Lower lobe of right lung (tissue), 2 donors: ENCODE measurements around the gene KRT3. TPM values are rescaled to one million over a fixed set of nuclear protein-coding genes. Genes with fewer than 3 reads are reported as not detected.

Source experiments
- ATAC-seq, 2 donors: fragments of 200-7000 bp; cut with Tn5 transposase; one replicate each; pipeline ENCODE4 v1.9.1; 2020 to 2022; ENCODE audit warnings: mild to moderate bottlenecking in 2 of 2, moderate library complexity in 2 of 2
- DNase-seq: peaks from one replicate; pipeline ENCODE4 v3.0.0-alpha.2; 2020
- H3K27ac ChIP-seq: fragments of 200-600 bp; one replicate; pipeline ENCODE4 v1.8.0; 2022
- H3K27me3 ChIP-seq: fragments of 200-600 bp; one replicate; pipeline ENCODE4 v1.8.0; 2022; ENCODE audit warnings: low read depth
- H3K36me3 ChIP-seq: fragments of 200-600 bp; one replicate; pipeline ENCODE4 v1.8.0; 2022; ENCODE audit warnings: mild to moderate bottlenecking
- H3K4me1 ChIP-seq: fragments of 200-600 bp; one replicate; pipeline ENCODE4 v1.8.0; 2022
- H3K4me3 ChIP-seq: fragments of 200-600 bp; one replicate; pipeline ENCODE4 v1.8.0; 2022; ENCODE audit warnings: mild to moderate bottlenecking
- H3K9me3 ChIP-seq: fragments of 200-600 bp; one replicate; pipeline ENCODE4 v1.8.0; 2022
- intact Hi-C: fragments of 100-400 bp; cut with DNase I; formaldehyde crosslinking; loops from one replicate; pipeline ENCODE4 v1.11.0; 2022
- total RNA-seq: library from RNA; stranded (reverse); fragmentation: NEBNext Ultra II Directional; extraction: Animal tissue kit (Norgen Biotek cat#: 25700); gene quantifications from one replicate; pipeline ENCODE4 v1.2.1, GENCODE V29; 2021
- TF ChIP-seq, protein P1 (sequence below): fragments of 200-600 bp; IDR thresholded peaks from one replicate; pipeline ENCODE4 v1.8.0; 2022; ENCODE audit warnings: antibody characterized with exemption, mild to moderate bottlenecking
- donor health status: DM: no; HTN: yes; CAD: no; lungs with severe emphysema.

Gene KRT3
- total RNA-seq, 1 donor from 2014 or later: not detected

DNA sequence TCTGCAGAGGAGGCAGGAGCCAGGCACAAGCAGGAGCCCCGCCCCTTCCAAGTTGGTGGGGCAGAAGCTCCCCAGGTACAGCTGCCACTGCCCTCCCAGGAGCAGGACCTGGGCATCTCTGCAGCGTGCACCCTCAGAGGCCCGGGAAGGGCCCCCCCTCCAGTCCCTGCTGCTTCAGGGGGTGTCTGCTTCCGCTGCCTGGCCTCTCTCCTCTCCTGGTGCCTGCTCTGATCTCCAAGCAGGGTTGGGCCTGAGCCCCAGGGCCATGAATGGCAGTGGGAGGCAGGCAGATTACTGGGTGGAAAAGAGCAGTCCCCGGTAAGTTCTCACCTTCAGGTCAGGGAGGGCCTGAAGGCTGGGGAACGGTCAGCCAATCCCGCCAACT is 53.7 kb downstream of the KRT3 start:
- no peak for ATAC-seq
- H3K4me1 ChIP-seq: no peaks in the 10 kb centered on the region

GRCh38 chr12:52741375-52742195 is 54.3 kb downstream of the KRT3 start:
- peaks cover 39% of the 10 kb centered on the region for H3K27me3 ChIP-seq
- H3K4me3 ChIP-seq: no peak overlapping the region
- no peak overlapping the region for H3K27ac ChIP-seq
- ATAC-seq (peak; percentile 58 to 71), DNase-seq (peak; percentile 61)
- H3K4me1 ChIP-seq: no peaks in the 10 kb centered on the region
- TF ChIP-seq, protein P1, sequence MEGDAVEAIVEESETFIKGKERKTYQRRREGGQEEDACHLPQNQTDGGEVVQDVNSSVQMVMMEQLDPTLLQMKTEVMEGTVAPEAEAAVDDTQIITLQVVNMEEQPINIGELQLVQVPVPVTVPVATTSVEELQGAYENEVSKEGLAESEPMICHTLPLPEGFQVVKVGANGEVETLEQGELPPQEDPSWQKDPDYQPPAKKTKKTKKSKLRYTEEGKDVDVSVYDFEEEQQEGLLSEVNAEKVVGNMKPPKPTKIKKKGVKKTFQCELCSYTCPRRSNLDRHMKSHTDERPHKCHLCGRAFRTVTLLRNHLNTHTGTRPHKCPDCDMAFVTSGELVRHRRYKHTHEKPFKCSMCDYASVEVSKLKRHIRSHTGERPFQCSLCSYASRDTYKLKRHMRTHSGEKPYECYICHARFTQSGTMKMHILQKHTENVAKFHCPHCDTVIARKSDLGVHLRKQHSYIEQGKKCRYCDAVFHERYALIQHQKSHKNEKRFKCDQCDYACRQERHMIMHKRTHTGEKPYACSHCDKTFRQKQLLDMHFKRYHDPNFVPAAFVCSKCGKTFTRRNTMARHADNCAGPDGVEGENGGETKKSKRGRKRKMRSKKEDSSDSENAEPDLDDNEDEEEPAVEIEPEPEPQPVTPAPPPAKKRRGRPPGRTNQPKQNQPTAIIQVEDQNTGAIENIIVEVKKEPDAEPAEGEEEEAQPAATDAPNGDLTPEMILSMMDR: no peak
- intact Hi-C loops: no loop called here
- H3K9me3 ChIP-seq: no peaks in the 10 kb centered on the region
- no peaks in the 10 kb centered on the region for H3K36me3 ChIP-seq

More for the DNA sequence above, 53.7 kb downstream of the KRT3 start:
- Histone ChIP-seq H3K27me3 (peaks cover 45% of the 10 kb centered on the region), H3K9me3 (no peaks in the 10 kb centered on the region), H3K4me3 (no peak overlapping the region), H3K36me3 (no peaks in the 10 kb centered on the region), H3K27ac (no peak overlapping the region)
- intact Hi-C loops: no loop called here
- TF ChIP-seq, protein P1: no peak
- no peak for DNase-seq

DNA sequence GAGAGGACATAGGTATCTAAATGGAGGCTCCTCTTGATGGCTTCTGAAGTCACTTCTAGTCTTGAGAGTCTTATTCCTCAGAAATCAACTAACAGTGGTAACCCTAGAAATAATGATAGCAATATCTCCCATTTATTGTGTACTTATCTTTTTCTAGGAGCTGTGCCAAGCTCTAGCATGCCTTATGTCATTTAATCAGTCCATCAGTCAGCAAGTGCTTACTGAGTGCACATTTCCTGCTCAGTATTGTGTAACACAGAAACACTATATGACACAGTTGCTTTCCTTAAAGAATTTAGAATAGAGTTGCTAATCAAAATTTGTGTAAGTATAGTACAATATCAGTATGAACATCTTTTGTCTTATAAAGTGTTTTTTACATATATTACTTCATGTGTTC is 55.3 kb downstream of the KRT3 start:
- peaks cover 38% of the 10 kb centered on the region for H3K27me3 ChIP-seq
- DNase-seq (no peak), ATAC-seq (no peak)
- H3K36me3 ChIP-seq: no peaks in the 10 kb centered on the region
- no peak overlapping the region for H3K4me3 ChIP-seq
- intact Hi-C loops: no loop called here
- TF ChIP-seq, protein P1: no peak
- no peaks in the 10 kb centered on the region for H3K4me1 ChIP-seq
- H3K27ac ChIP-seq: no peak overlapping the region
- H3K9me3 ChIP-seq: no peaks in the 10 kb centered on the region

- TF ChIP-seq, protein P1: no peak
- H3K4me3 ChIP-seq: no peak overlapping the region
- ATAC-seq (no peak), DNase-seq (no peak)
- H3K4me1 ChIP-seq: no peaks in the 10 kb centered on the region
- H3K27ac ChIP-seq: no peak overlapping the region
- peaks cover 32% of the 10 kb centered on the region for H3K27me3 ChIP-seq
- H3K36me3 ChIP-seq: no peaks in the 10 kb centered on the region
- no peaks in the 10 kb centered on the region for H3K9me3 ChIP-seq
- intact Hi-C loops: no loop called here
Observed at GRCh38 chr12:52739963-52740362, 56.0 kb downstream of the KRT3 start.

Other genes with a start within 250 kb of the KRT3 start
- gene KRT71, start 243.0 kb downstream of the KRT3 start, total RNA-seq: not detected
- not detected for gene KRT74, start 222.3 kb downstream of the KRT3 start, total RNA-seq
- not detected for gene KRT72, start 194.7 kb downstream of the KRT3 start, total RNA-seq
- gene KRT73, start 177.6 kb downstream of the KRT3 start, total RNA-seq: not detected
- gene KRT2, start 143.9 kb downstream of the KRT3 start, total RNA-seq: not detected
- gene KRT1, start 115.7 kb downstream of the KRT3 start, total RNA-seq: 1.3 TPM
- gene KRT77, start 92.6 kb downstream of the KRT3 start, total RNA-seq: not detected
- not detected for gene KRT76, start 18.8 kb downstream of the KRT3 start, total RNA-seq
- gene KRT4, start 18.0 kb upstream of the KRT3 start, total RNA-seq: 6.4 TPM
- 3.9 TPM for gene KRT79, start 38.2 kb upstream of the KRT3 start, total RNA-seq
- not detected for gene KRT78, start 52.9 kb upstream of the KRT3 start, total RNA-seq
- 139 TPM for gene KRT8, start 109.0 kb upstream of the KRT3 start, total RNA-seq
- gene KRT18, start 153.0 kb upstream of the KRT3 start, total RNA-seq: 140 TPM
- gene EIF4B, start 210.3 kb upstream of the KRT3 start, total RNA-seq: 453 TPM